ENCODE data around the gene TAOK1.
A peak's percentile ranks its signal among the peaks of the same experiment; 100 is the strongest.

The TAOK1 gene

DNA sequence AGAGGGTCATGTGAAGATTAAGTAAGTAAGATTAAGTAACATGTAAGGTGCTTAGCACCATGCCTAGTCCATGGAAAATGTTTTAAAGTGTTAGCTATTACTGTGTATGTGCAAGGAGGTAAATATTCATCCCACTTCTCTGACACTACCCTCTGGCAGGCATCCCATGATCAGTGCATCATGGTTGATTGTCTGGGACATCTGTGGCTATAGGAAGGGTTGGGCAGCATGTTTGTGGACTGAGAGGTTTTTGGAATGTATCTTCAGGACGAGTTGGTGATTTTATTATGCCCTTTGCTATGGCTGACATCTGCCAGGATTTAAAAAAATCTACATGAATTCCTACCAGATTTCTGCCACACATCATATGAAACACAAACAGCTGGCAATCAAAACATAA is 6.5 kb upstream of the TAOK1 start:
- no peak overlapping the region for H3K9ac ChIP-seq (ENCODE audit: low read depth, low read length, poor library complexity, severe bottlenecking)
- H3K79me2 ChIP-seq (ENCODE audit: insufficient read depth, low read length), result no peaks in the 10 kb centered on the region
- H3K4me2 ChIP-seq (ENCODE audit: low read depth, low read length, poor library complexity, severe bottlenecking), result no peak overlapping the region
- no peak overlapping the region for H2AFZ ChIP-seq (ENCODE audit: low read length)
- H3K4me1 ChIP-seq (ENCODE audit: insufficient read depth, low read length, poor library complexity, severe bottlenecking), result no peaks in the 10 kb centered on the region
- no peaks in the 10 kb centered on the region for H3K27me3 ChIP-seq (ENCODE audit: insufficient read depth, low read length, poor library complexity, severe bottlenecking)
- H3K36me3 ChIP-seq (ENCODE audit: insufficient read depth, low read length), result no peaks in the 10 kb centered on the region
- H3K4me3 ChIP-seq (ENCODE audit: low read length, poor library complexity, severe bottlenecking), result no peak overlapping the region
- H4K20me1 ChIP-seq (ENCODE audit: insufficient read depth, low read length, poor library complexity, severe bottlenecking), result no peaks in the 10 kb centered on the region
- no peaks in the 10 kb centered on the region for H3K9me3 ChIP-seq (ENCODE audit: insufficient read depth, low read depth, low read length)
- no peaks in the 10 kb centered on the region for H3K9me2 ChIP-seq (replicated peaks; ENCODE audit: low read depth, low read length)
- H3F3A ChIP-seq (ENCODE audit: low read depth), result no peaks in the 10 kb centered on the region
- TF ChIP-seq EZH2phosphoT487 (IDR thresholded peaks at IDR 0.05; ENCODE audit: borderline replicate concordance), result no peak
- TF ChIP-seq, protein P1, sequence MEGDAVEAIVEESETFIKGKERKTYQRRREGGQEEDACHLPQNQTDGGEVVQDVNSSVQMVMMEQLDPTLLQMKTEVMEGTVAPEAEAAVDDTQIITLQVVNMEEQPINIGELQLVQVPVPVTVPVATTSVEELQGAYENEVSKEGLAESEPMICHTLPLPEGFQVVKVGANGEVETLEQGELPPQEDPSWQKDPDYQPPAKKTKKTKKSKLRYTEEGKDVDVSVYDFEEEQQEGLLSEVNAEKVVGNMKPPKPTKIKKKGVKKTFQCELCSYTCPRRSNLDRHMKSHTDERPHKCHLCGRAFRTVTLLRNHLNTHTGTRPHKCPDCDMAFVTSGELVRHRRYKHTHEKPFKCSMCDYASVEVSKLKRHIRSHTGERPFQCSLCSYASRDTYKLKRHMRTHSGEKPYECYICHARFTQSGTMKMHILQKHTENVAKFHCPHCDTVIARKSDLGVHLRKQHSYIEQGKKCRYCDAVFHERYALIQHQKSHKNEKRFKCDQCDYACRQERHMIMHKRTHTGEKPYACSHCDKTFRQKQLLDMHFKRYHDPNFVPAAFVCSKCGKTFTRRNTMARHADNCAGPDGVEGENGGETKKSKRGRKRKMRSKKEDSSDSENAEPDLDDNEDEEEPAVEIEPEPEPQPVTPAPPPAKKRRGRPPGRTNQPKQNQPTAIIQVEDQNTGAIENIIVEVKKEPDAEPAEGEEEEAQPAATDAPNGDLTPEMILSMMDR (conservative IDR thresholded peaks at IDR 0.05; ENCODE audit: low read length), result no peak

DNA sequence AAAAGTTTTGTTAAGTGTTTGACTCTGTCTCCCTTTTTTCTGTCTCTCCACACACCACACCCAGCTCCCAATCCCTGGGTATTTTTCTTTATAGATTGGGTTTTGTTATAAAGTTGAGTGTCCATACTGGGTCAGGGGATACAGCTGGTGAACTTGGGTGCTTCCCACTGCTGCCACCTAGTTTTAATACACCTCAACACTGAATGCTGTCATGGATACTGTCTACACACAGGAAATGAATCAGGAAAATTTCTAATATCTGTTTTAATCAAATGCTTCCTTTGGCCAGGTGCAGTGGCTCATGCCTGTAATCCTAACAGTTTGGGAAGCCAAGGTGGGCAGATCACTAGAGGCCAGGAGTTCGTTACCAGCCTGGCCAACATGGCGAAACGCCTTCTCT is 5.3 kb upstream of the TAOK1 start:
- H3K4me3 ChIP-seq (ENCODE audit: low read length, poor library complexity, severe bottlenecking), result no peak overlapping the region
- no peaks in the 10 kb centered on the region for H3F3A ChIP-seq (ENCODE audit: low read depth)
- H3K9me3 ChIP-seq (ENCODE audit: insufficient read depth, low read depth, low read length), result no peaks in the 10 kb centered on the region
- no peak overlapping the region for H3K4me2 ChIP-seq (ENCODE audit: low read depth, low read length, poor library complexity, severe bottlenecking)
- no peak overlapping the region for H3K9ac ChIP-seq (ENCODE audit: low read depth, low read length, poor library complexity, severe bottlenecking)
- H3K36me3 ChIP-seq (ENCODE audit: insufficient read depth, low read length), result no peaks in the 10 kb centered on the region
- peaks cover 4% of the 10 kb centered on the region; the same call in 1 of the 2 replicates for H3K79me2 ChIP-seq (ENCODE audit: insufficient read depth, low read length)
- no peaks in the 10 kb centered on the region for H3K9me2 ChIP-seq (replicated peaks; ENCODE audit: low read depth, low read length)
- no peaks in the 10 kb centered on the region for H3K27me3 ChIP-seq (ENCODE audit: insufficient read depth, low read length, poor library complexity, severe bottlenecking)
- no peaks in the 10 kb centered on the region for H4K20me1 ChIP-seq (ENCODE audit: insufficient read depth, low read length, poor library complexity, severe bottlenecking)
- no peak overlapping the region for H2AFZ ChIP-seq (ENCODE audit: low read length)
- H3K4me1 ChIP-seq (ENCODE audit: insufficient read depth, low read length, poor library complexity, severe bottlenecking), result no peaks in the 10 kb centered on the region
- TF ChIP-seq EZH2phosphoT487 (IDR thresholded peaks at IDR 0.05; ENCODE audit: borderline replicate concordance), result no peak
- TF ChIP-seq, protein P1 (conservative IDR thresholded peaks at IDR 0.05; ENCODE audit: low read length), result peak; percentile 26; the same call in 1 of the 2 replicates

DNA sequence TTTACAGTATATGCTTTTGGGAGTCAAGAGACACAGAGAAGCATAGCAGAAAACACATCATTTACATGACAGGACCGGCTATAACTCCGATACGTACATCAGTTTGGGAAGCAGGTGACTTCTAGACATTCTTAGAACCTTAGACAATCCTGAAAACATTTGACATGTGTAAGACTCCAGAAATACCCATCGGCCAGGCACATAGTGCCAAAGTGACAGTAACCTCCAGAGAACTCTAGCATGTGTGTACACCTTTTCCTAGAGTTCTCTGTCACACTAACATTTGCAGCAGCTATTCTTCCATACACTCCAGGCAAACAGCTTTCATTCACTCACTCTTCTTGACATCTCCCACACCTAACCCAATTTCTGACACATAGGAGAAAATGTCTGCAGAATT is 3.4 kb upstream of the TAOK1 start:
- H3K27me3 ChIP-seq (ENCODE audit: insufficient read depth, low read length, poor library complexity, severe bottlenecking), result peaks cover 4% of the 10 kb centered on the region
- peaks cover 7% of the 10 kb centered on the region for H3K4me1 ChIP-seq (ENCODE audit: insufficient read depth, low read length, poor library complexity, severe bottlenecking)
- no peak overlapping the region for H2AFZ ChIP-seq (ENCODE audit: low read length)
- no peaks in the 10 kb centered on the region for H3K9me2 ChIP-seq (replicated peaks; ENCODE audit: low read depth, low read length)
- H3K9ac ChIP-seq (ENCODE audit: low read depth, low read length, poor library complexity, severe bottlenecking), result no peak overlapping the region
- no peak for TF ChIP-seq EZH2phosphoT487 (IDR thresholded peaks at IDR 0.05; ENCODE audit: borderline replicate concordance)
- TF ChIP-seq, protein P1 (conservative IDR thresholded peaks at IDR 0.05; ENCODE audit: low read length), result no peak
- H3F3A ChIP-seq (ENCODE audit: low read depth), result no peaks in the 10 kb centered on the region
- H4K20me1 ChIP-seq (ENCODE audit: insufficient read depth, low read length, poor library complexity, severe bottlenecking), result peaks cover 9% of the 10 kb centered on the region
- no peaks in the 10 kb centered on the region for H3K9me3 ChIP-seq (ENCODE audit: insufficient read depth, low read depth, low read length)
- H3K4me2 ChIP-seq (ENCODE audit: low read depth, low read length, poor library complexity, severe bottlenecking), result no peak overlapping the region
- H3K36me3 ChIP-seq (ENCODE audit: insufficient read depth, low read length), result no peaks in the 10 kb centered on the region
- peaks cover 18% of the 10 kb centered on the region for H3K79me2 ChIP-seq (ENCODE audit: insufficient read depth, low read length)
- H3K4me3 ChIP-seq (ENCODE audit: low read length, poor library complexity, severe bottlenecking), result no peak overlapping the region
